Common myeloid progenitor, CD34-positive (primary cell): ENCODE data around the gene IL18R1.
A peak's percentile ranks its signal among the peaks of the same experiment; 100 is the strongest.

Source experiments
- CTCF ChIA-PET: fragments of 350-600 bp; sonication (Branson Sonifier 250); formaldehyde crosslinking; loops from one replicate; lab custom pipeline; 2021; ENCODE audit warnings: antibody characterized with exemption; lab: Charles Lee
- POLR2A ChIA-PET: fragments of 350-600 bp; sonication (Branson Sonifier 250); formaldehyde crosslinking; loops from one replicate; lab custom pipeline; 2021; ENCODE audit warnings: antibody characterized with exemption; lab: Charles Lee
- DNase-seq, 3 donors: peaks; one replicate each; pipeline versions ENCODE4 v3.0.0 to v3.0.0-alpha.2; 2013
- H3K27ac ChIP-seq, 2 experiments: 1 replicate in 1 of 2; 2 replicates in 1 of 2; pipeline ENCODE4 v1.7.0; 2013; ENCODE audit warnings: inconsistent platforms in 2 of 2, low read length in 2 of 2, mild to moderate bottlenecking in 2 of 2, low read depth in 1 of 2, moderate library complexity in 1 of 2; ENCODE audit not compliant: severe bottlenecking in 2 of 2, insufficient read depth in 1 of 2, poor library complexity in 1 of 2
- H3K27me3 ChIP-seq, 5 experiments: replicated peaks in 2 of 5; 1 replicate in 3 of 5; 2 replicates in 2 of 5; pipeline versions ENCODE4 v1.6.1 to v1.7.0; 2013; ENCODE audit warnings: low read length in 4 of 5, mild to moderate bottlenecking in 2 of 5, moderate library complexity in 2 of 5, inconsistent platforms in 1 of 5; ENCODE audit not compliant: insufficient read depth in 5 of 5, control insufficient read depth in 4 of 5
- H3K36me3 ChIP-seq, 4 experiments: 1 replicate in 2 of 4; 2 replicates in 2 of 4; pipeline versions ENCODE4 v1.6.1 to v1.7.0; 2013; ENCODE audit warnings: low read length in 3 of 4, control low read depth in 1 of 4, mild to moderate bottlenecking in 1 of 4; ENCODE audit not compliant: control insufficient read depth in 4 of 4, insufficient read depth in 4 of 4
- H3K4me1 ChIP-seq, 4 experiments: 1 replicate in 3 of 4; 2 replicates in 1 of 4; pipeline versions ENCODE4 v1.6.1 to v1.7.1; 2013; ENCODE audit warnings: low read length in 3 of 4, mild to moderate bottlenecking in 3 of 4, control low read depth in 1 of 4, inconsistent platforms in 1 of 4, moderate library complexity in 1 of 4; ENCODE audit not compliant: control insufficient read depth in 4 of 4, insufficient read depth in 4 of 4; ENCODE audit errors: control extremely low read depth in 1 of 4
- H3K4me3 ChIP-seq, 7 experiments: 1 replicate in 4 of 7; 2 replicates in 3 of 7; pipeline versions ENCODE4 v1.5.1 to v1.7.0; 2013; ENCODE audit warnings: mild to moderate bottlenecking in 7 of 7, low read length in 6 of 7, moderate library complexity in 6 of 7, inconsistent platforms in 2 of 7, low read depth in 2 of 7, control low read depth in 1 of 7; ENCODE audit not compliant: insufficient read depth in 4 of 7, control insufficient read depth in 1 of 7; ENCODE audit errors: extremely low read depth in 1 of 7
- H3K9me3 ChIP-seq, 5 experiments: 1 replicate in 4 of 5; 2 replicates in 1 of 5; pipeline versions ENCODE4 v1.6.1 to v1.7.1; 2013; ENCODE audit warnings: low read length in 4 of 5, mild to moderate bottlenecking in 2 of 5, inconsistent platforms in 1 of 5, low read depth in 1 of 5, moderate library complexity in 1 of 5; ENCODE audit not compliant: control insufficient read depth in 4 of 5, insufficient read depth in 2 of 5; ENCODE audit errors: control extremely low read depth in 1 of 5
- WGBS: methylation state at CpG from one replicate; pipeline ENCODE4 v1.1.5; 2013; ENCODE audit not compliant: insufficient coverage; 5-methylcytosine and 5-hydroxymethylcytosine counted together

The IL18R1 gene

GRCh38 chr2:102334486-102334885 is 21.1 kb upstream of the IL18R1 start:
- peaks cover 0 to 3% (median 0%) of the 10 kb centered on the region in 5 experiments for H3K9me3 ChIP-seq
- WGBS = 100% methylated on average over 1 of the region's 1 CpG
- CTCF ChIA-PET = interaction anchor here (0.8 to 1.4 kb wide), 2 partner anchors 19 to 48 kb away, joined by 3 read pairs; no protein-coding TSS in a partner anchor
- POLR2A ChIA-PET = no interaction called here
- no peak for DNase-seq
- no peaks in the 10 kb centered on the region for H3K27me3 ChIP-seq
- peaks cover 0 to 19% (median 13%) of the 10 kb centered on the region in 4 experiments for H3K4me1 ChIP-seq
- no peak overlapping the region for H3K27ac ChIP-seq
- H3K36me3 ChIP-seq = no peaks in the 10 kb centered on the region
- H3K4me3 ChIP-seq = no peak overlapping the region

- no peaks in the 10 kb centered on the region for H3K36me3 ChIP-seq
- peak; percentile 80 to 83 (median 81) for DNase-seq
- H3K4me3 ChIP-seq = peak overlapping the region in 1 of 7 experiments; percentile 1
- H3K27me3 ChIP-seq = no peaks in the 10 kb centered on the region
- CTCF ChIA-PET = interaction anchor here (0.8 to 3.1 kb wide), 2 partner anchors 13 to 36 kb away, joined by 3 to 11 read pairs; no protein-coding TSS in a partner anchor
- 19% methylated on average over 7 of the region's 8 CpGs for WGBS
- POLR2A ChIA-PET = no interaction called here
- H3K4me1 ChIP-seq = peaks cover 0 to 19% (median 13%) of the 10 kb centered on the region in 4 experiments
- H3K27ac ChIP-seq = peak overlapping the region in 1 of 2 experiments; percentile 29
- H3K9me3 ChIP-seq = peaks cover 0 to under 1% (median 0%) of the 10 kb centered on the region in 5 experiments
Observed at GRCh38 chr2:102335871-102336366, 19.7 kb upstream of the IL18R1 start.

GRCh38 chr2:102336502-102336945 is 19.1 kb upstream of the IL18R1 start:
- no peaks in the 10 kb centered on the region for H3K9me3 ChIP-seq
- 100% methylated on average over 2 of the region's 3 CpGs for WGBS
- H3K27ac ChIP-seq = no peak overlapping the region
- no peak overlapping the region for H3K4me3 ChIP-seq
- peaks cover 0 to 19% (median 13%) of the 10 kb centered on the region in 4 experiments for H3K4me1 ChIP-seq
- POLR2A ChIA-PET = no interaction called here
- no peaks in the 10 kb centered on the region for H3K36me3 ChIP-seq
- CTCF ChIA-PET = interaction anchor here (0.8 to 3.1 kb wide), 4 partner anchors 13 to 64 kb away, joined by 3 to 11 read pairs (median 4); no protein-coding TSS in a partner anchor
- H3K27me3 ChIP-seq = no peaks in the 10 kb centered on the region
- DNase-seq = peak in 1 of 3 donors; percentile 20

- ChIA-PET POLR2A (no interaction called here), CTCF (interaction anchor here (0.8 to 3.1 kb wide), 4 partner anchors 12 to 65 kb away, joined by 3 to 11 read pairs (median 4); no protein-coding TSS in a partner anchor)
- DNase-seq = no peak
- H3K36me3 ChIP-seq = no peaks in the 10 kb centered on the region
- H3K4me1 ChIP-seq = peaks cover 0 to 19% (median 13%) of the 10 kb centered on the region in 4 experiments
- no peaks in the 10 kb centered on the region for H3K9me3 ChIP-seq
- no peak overlapping the region for H3K4me3 ChIP-seq
- WGBS = no CpG with 5 or more reads among the region's 1 CpG
- H3K27me3 ChIP-seq = no peaks in the 10 kb centered on the region
- no peak overlapping the region for H3K27ac ChIP-seq
Observed at GRCh38 chr2:102337012-102337411, 18.6 kb upstream of the IL18R1 start.

GRCh38 chr2:102337481-102338386 is 17.9 kb upstream of the IL18R1 start:
- WGBS = no CpG with 5 or more reads among the region's 3 CpGs
- Histone ChIP-seq H3K27ac (no peak overlapping the region), H3K36me3 (no peaks in the 10 kb centered on the region), H3K4me1 (peaks cover 0 to 19% (median 13%) of the 10 kb centered on the region in 4 experiments), H3K27me3 (no peaks in the 10 kb centered on the region), H3K4me3 (no peak overlapping the region), H3K9me3 (no peaks in the 10 kb centered on the region)
- ChIA-PET CTCF (interaction anchor here (1.0 to 3.1 kb wide), 4 partner anchors 12 to 65 kb away, joined by 3 to 11 read pairs (median 4); no protein-coding TSS in a partner anchor), POLR2A (no interaction called here)
- DNase-seq = peak in 1 of 3 donors; percentile 35

GRCh38 chr2:102340778-102341177 is 14.8 kb upstream of the IL18R1 start:
- H3K4me3 ChIP-seq = no peak overlapping the region
- peaks cover 0 to 17% (median 9%) of the 10 kb centered on the region in 4 experiments for H3K4me1 ChIP-seq
- H3K36me3 ChIP-seq = no peaks in the 10 kb centered on the region
- ChIA-PET CTCF (interaction anchor here (0.7 to 1.6 kb wide), 5 partner anchors 9 to 69 kb away, joined by 3 to 4 read pairs (median 3); no protein-coding TSS in a partner anchor), POLR2A (no interaction called here)
- WGBS = 84% methylated on average over 6 of the region's 7 CpGs
- no peaks in the 10 kb centered on the region for H3K27me3 ChIP-seq
- no peaks in the 10 kb centered on the region for H3K9me3 ChIP-seq
- H3K27ac ChIP-seq = no peak overlapping the region
- DNase-seq = peak; percentile 34 to 59 (median 50)
